OCI-LY1 (cell line): ENCODE results near the gene HHIPL1.

ENCODE experiments used
- H2AFZ ChIP-seq: fragments of 200-600 bp; sonication (generic), shearing (Covaris generic); 2 replicates; pipeline ENCODE4 v1.6.0; 2014; ENCODE audit warnings: antibody characterized with exemption, mild to moderate bottlenecking, low read length
- H3F3A ChIP-seq: fragments of 200-600 bp; sonication (generic), shearing (Covaris generic); 2 replicates; pipeline ENCODE4 v1.6.0; 2014; ENCODE audit warnings: mild to moderate bottlenecking, antibody characterized with exemption, low read length, moderate library complexity; ENCODE audit not compliant: insufficient read depth
- H3K27ac ChIP-seq: fragments of 200-600 bp; sonication (generic); 2 replicates; pipeline ENCODE4 v1.5.1; 2014; ENCODE audit warnings: low read length, mixed run types, mild to moderate bottlenecking, low read depth; ENCODE audit not compliant: poor library complexity, severe bottlenecking
- H3K27me3 ChIP-seq: fragments of 200-600 bp; sonication (generic); 2 replicates; pipeline ENCODE4 v1.6.0; 2014; ENCODE audit warnings: antibody characterized with exemption, mild to moderate bottlenecking, low read length, moderate library complexity; ENCODE audit not compliant: insufficient read depth
- H3K36me3 ChIP-seq: fragments of 200-600 bp; sonication (generic); 2 replicates; pipeline ENCODE4 v1.6.1; 2014; ENCODE audit warnings: mild to moderate bottlenecking, antibody characterized with exemption, low read length, moderate library complexity, mixed read lengths; ENCODE audit not compliant: insufficient read depth
- H3K4me1 ChIP-seq: fragments of 200-600 bp; sonication (generic); 2 replicates; pipeline ENCODE4 v1.5.1; 2014; ENCODE audit warnings: mild to moderate bottlenecking, low read length, moderate library complexity; ENCODE audit not compliant: insufficient read depth, severe bottlenecking
- H3K4me2 ChIP-seq: fragments of 200-600 bp; sonication (generic), shearing (Covaris generic); 2 replicates; pipeline ENCODE4 v1.6.1; 2014; ENCODE audit warnings: low read length
- H3K4me3 ChIP-seq: fragments of 200-600 bp; sonication (generic); 2 replicates; pipeline ENCODE4 v1.5.1; 2014; ENCODE audit warnings: low read length, low read depth, mild to moderate bottlenecking, mixed read lengths; ENCODE audit not compliant: poor library complexity, severe bottlenecking
- H3K79me2 ChIP-seq: fragments of 200-600 bp; shearing (Covaris generic); 2 replicates; pipeline ENCODE4 v1.6.1; 2016; ENCODE audit warnings: mixed run types, low read length, mixed read lengths; ENCODE audit not compliant: insufficient read depth
- H3K9ac ChIP-seq: fragments of 200-600 bp; sonication (generic), shearing (Covaris generic); 2 replicates; pipeline ENCODE4 v1.6.1; 2014; ENCODE audit warnings: mild to moderate bottlenecking, low read length, mixed read lengths
- H3K9me2 ChIP-seq: fragments of 200-600 bp; sonication (generic), shearing (Covaris generic); 2 replicates; pipeline ENCODE4 v1.6.1; 2014; ENCODE audit warnings: low read depth, mild to moderate bottlenecking, low read length, mixed read lengths
- H3K9me3 ChIP-seq: fragments of 200-600 bp; shearing (Covaris generic); 2 replicates; pipeline ENCODE4 v1.6.1; 2014; ENCODE audit warnings: low read length, mixed read lengths
- H4K20me1 ChIP-seq: fragments of 200-600 bp; sonication (generic), shearing (Covaris generic); 2 replicates; pipeline ENCODE4 v1.6.0; 2016; ENCODE audit warnings: mild to moderate bottlenecking, low read length; ENCODE audit not compliant: insufficient read depth
- CTCF ChIP-seq: fragments of 200-600 bp; sonication (generic), shearing (Covaris generic); IDR thresholded peaks from 2 replicates; pipeline ENCODE4 v1.5.1; 2017; ENCODE audit warnings: mild to moderate bottlenecking, antibody characterized with exemption, low read length, moderate library complexity, mixed read lengths
- EZH2 ChIP-seq: fragments of 200-600 bp; sonication (generic), shearing (Covaris generic); IDR thresholded peaks from 2 replicates; pipeline ENCODE4 v1.8.0; 2017; ENCODE audit warnings: borderline replicate concordance, mixed run types, mild to moderate bottlenecking, antibody characterized with exemption, low read length, moderate library complexity, mixed read lengths

The HHIPL1 gene

DNA sequence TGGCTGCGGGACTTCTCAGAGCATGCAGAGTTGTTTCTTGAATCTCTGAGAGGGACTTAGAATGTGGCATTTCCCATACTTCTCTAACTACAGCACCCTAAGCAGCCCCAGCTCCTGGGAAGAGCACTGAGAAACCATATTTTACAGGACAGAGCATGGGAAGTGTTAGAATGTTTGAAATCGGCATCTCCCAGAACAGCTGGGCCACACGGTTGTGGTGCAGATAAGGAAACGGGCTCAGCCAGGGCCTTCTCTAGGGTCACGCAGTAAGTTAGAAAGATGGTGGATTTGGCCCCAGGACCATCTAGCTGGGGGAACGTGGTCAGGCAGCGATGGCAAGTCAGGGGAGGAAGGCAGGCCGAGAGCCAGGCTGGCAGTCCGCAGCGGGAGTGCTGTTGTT is 10.5 kb upstream of the HHIPL1 start:
- Histone ChIP-seq H3K36me3 (no peaks in the 10 kb centered on the region), H3K79me2 (no peaks in the 10 kb centered on the region), H2AFZ (no peak overlapping the region), H4K20me1 (no peaks in the 10 kb centered on the region), H3K4me2 (no peak overlapping the region), H3K27ac (no peak overlapping the region), H3K4me1 (no peaks in the 10 kb centered on the region), H3F3A (no peaks in the 10 kb centered on the region), H3K9me3 (no peaks in the 10 kb centered on the region), H3K9me2 (no peaks in the 10 kb centered on the region), H3K4me3 (no peak overlapping the region), H3K27me3 (no peaks in the 10 kb centered on the region; the same call in 1 of the 2 replicates), H3K9ac (no peak overlapping the region)
- TF ChIP-seq EZH2 = no peak
- TF ChIP-seq CTCF = no peak

GRCh38 chr14:99635116-99635515 is 9.8 kb upstream of the HHIPL1 start:
- Histone ChIP-seq H3K4me3 (no peak overlapping the region), H3K79me2 (no peaks in the 10 kb centered on the region), H3K36me3 (no peaks in the 10 kb centered on the region), H3K27me3 (no peaks in the 10 kb centered on the region; the same call in 1 of the 2 replicates), H3K27ac (no peak overlapping the region), H4K20me1 (no peaks in the 10 kb centered on the region), H3K9me2 (no peaks in the 10 kb centered on the region), H3K4me2 (no peak overlapping the region), H3F3A (no peaks in the 10 kb centered on the region), H3K4me1 (no peaks in the 10 kb centered on the region), H3K9ac (no peak overlapping the region), H2AFZ (no peak overlapping the region), H3K9me3 (no peaks in the 10 kb centered on the region)
- TF ChIP-seq CTCF (no peak), EZH2 (no peak)

- Histone ChIP-seq H2AFZ (no peak overlapping the region), H3K27me3 (no peaks in the 10 kb centered on the region; the same call in 1 of the 2 replicates), H3K27ac (no peak overlapping the region), H3F3A (no peaks in the 10 kb centered on the region), H3K9me2 (no peaks in the 10 kb centered on the region), H3K4me3 (no peak overlapping the region), H3K9ac (no peak overlapping the region), H3K4me2 (no peak overlapping the region), H4K20me1 (no peaks in the 10 kb centered on the region), H3K9me3 (no peaks in the 10 kb centered on the region), H3K36me3 (no peaks in the 10 kb centered on the region), H3K4me1 (no peaks in the 10 kb centered on the region), H3K79me2 (no peaks in the 10 kb centered on the region)
- TF ChIP-seq CTCF (no peak), EZH2 (no peak)
Observed at GRCh38 chr14:99636487-99636886, 8.4 kb upstream of the HHIPL1 start.
